ENCODE measurements around the gene TC2N. TPM values are rescaled to one million over a fixed set of nuclear protein-coding genes. Genes with fewer than 3 reads are reported as not detected.

TC2N gene
- 0.57 to 1.1 TPM (median 0.66 TPM) in 5 replicates for total RNA-seq (2022; extraction: Qiagen RNA extraction; ENCODE audit: low read depth)

DNA sequence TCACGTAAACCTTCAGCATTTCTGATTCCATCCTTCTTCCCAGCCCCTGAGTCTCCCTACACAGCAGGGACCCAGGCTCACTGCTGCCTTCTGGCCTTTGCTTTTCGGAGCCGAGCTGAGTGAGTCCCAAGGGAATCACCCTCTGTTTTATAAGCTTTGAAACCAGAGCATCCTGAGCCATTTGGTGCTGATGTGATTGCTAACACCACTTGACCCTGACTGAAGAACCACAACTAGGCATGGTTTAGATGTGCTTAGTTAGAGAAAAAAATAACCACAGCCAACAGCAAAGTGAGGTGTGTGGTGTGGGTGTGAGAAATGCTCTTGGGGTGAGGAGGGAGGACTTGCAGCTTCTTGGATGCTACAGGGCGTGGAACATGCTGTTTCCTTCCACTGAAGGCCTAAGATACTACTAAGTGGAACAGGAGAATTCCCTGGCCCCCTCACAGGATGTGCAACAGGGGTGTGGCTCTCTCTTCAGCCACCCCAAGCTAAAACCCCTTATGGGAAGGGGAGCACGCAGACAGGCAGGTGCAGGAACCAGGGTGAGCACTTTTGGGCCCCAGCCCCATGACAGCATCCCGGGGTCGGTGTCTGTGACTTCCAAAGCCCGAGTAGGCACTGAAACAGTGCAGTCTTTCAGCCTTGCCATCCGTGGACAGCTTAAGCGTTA, at the start of gene TC2N:
TC2N (minus strand) TSS at position 221 of the 673 bp plus-strand sequence. CDS start 53,767 bp downstream, outside the sequence.

DNA sequence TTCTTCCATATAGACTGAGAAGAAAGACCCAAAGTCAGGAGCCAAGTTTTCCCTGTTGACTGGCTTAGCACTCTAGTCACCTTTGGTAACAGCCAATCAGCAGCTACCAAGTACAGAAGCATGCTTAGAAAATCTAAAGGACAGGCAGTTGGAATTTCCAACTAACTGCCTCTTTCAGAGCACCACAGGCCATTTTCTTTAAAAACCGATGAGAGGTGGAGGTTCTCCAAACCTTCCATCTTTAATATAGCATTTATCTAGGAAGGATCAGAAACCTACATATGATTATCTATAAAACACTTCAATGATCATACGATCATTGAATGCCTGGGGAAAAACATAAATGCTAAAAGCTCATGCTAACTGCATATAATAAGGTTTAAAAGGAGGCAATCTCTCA, 135.3 kb downstream of the TC2N start, which contains the start of gene CATSPERB:
CATSPERB (minus strand) TSS at position 101 of the 400 bp plus-strand sequence. CDS start 2,607 bp downstream, outside the sequence.

Other genes starting within 250 kb of the TC2N start
- gene CATSPERB, start 135.4 kb downstream of the TC2N start, total RNA-seq (2022; extraction: Qiagen RNA extraction; ENCODE audit: low read depth) = not detected in 5 replicates
- gene FBLN5, start 80.2 kb upstream of the TC2N start, total RNA-seq (2022; extraction: Qiagen RNA extraction; ENCODE audit: low read depth) = 2.0 to 2.7 TPM (median 2.4 TPM) in 5 replicates
- 5.8 to 12.4 TPM (median 11.3 TPM) in 5 replicates for gene TRIP11, start 172.5 kb upstream of the TC2N start, total RNA-seq (2022; extraction: Qiagen RNA extraction; ENCODE audit: low read depth)
- 23.1 to 29.7 TPM (median 24.7 TPM) in 5 replicates for gene ATXN3, start 239.0 kb upstream of the TC2N start, total RNA-seq (2022; extraction: Qiagen RNA extraction; ENCODE audit: low read depth)

Data from A549 treated with DMSO at 1 μM for 4 hours (cell line).